GM23248 (cell line): Measurements from ENCODE around the gene HMCN1.

Source experiments
- EZH2 ChIP-seq: fragments of 200-600 bp; sonication (generic); IDR thresholded peaks from 2 replicates; pipeline ENCODE4 v1.6.1; 2018; ENCODE audit warnings: antibody characterized with exemption, mild to moderate bottlenecking; ENCODE audit not compliant: insufficient read depth, poor library complexity, severe bottlenecking
- EZH2phosphoT487 ChIP-seq: fragments of 200-600 bp; sonication (generic); IDR thresholded peaks from 2 replicates; pipeline ENCODE4 v1.6.1; 2018; ENCODE audit warnings: antibody characterized with exemption, moderate library complexity, mild to moderate bottlenecking, low read depth; ENCODE audit not compliant: insufficient read depth

GRCh38 chr1:185716095-185716494, 18.1 kb upstream of the HMCN1 start:
- TF ChIP-seq EZH2phosphoT487 (no peak), EZH2 (no peak)
